M059J (cell line): Measurements from ENCODE around the gene PDE1C. TPM values are rescaled to one million over a fixed set of nuclear protein-coding genes. Genes with fewer than 3 reads are reported as not detected.
"Not testable (repeated sequence)": the region's sequence is repeated elsewhere in the genome, so short reads cannot be mapped to it uniquely, and the experiment has no call there.

ENCODE experiments used
- DNase-seq: peaks from one replicate; pipeline ENCODE4 v3.0.0-alpha.2; 2012; ENCODE audit warnings: low read depth
- total RNA-seq: library from RNA; depleted of rRNA; stranded (reverse); fragments of >200 nt; shearing (Covaris generic); gene quantifications from 2 replicates; pipeline ENCODE4 v1.2.3, GENCODE V29; 2014

Gene PDE1C
- total RNA-seq, 1 experiment from 2014 or later: 70.6 TPM

DNA sequence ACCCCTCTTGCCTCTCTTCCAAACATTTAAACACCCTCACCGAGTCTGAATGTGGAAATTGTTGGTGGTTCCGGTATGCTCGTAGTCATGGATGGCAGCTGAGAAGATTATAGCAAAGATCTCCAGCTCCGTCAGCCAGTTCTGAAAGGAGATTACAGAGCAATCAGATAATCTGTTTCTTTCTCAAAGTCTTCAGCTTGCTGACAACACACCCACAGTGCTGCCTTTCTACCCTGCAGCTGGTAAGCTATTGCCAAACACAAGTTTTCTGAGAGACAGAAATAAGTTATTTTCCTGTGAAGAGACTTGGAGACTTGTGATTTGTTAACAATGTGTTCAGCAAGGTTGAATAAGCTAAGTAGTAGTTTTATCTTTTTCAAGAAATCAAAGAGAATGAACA lies 219.6 kb downstream of the PDE1C start:
- DNase-seq: no peak

- DNase-seq: no peak
Observed at GRCh38 chr7:31850066-31850465, 220.1 kb downstream of the PDE1C start.

DNA sequence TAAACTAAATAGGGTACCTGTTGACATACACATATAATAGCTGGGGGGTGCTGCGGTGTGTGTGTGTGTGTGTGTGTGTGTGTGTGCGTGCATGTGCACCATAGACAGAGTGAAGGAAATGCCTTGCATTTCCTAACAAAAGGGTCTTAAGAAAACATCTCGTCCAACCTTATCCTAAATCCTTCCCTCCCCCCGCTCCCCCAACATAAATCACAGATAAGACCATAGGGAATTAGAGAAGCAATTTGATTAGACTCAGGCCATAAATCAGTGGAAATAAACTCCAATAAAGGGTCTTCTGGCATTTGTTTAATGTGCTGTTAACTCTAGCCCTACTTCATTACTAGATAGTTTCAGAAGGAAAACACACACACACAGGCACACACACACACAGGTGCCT lies 234.7 kb downstream of the PDE1C start:
- DNase-seq: no peak

DNA sequence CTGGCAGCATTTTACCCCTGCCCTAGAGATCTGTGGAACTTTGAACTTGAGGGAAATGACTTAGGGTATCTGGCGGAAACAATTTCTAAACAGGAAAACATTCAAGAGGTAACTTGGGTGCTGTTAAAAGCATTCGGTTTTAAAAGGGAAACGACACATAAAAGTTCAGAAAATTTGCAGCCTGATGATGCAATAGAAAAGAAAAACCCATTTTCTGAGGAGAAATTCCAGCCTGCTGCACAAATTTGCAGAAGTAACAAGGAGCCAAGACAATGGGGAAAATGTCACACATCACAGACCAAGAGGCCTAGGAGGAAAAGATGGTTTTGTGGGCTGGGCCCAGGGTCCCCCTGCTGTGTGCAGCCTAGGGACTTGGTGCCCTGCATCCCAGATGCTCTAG lies 236.6 kb downstream of the PDE1C start:
- DNase-seq: not testable (repeated sequence)

DNA sequence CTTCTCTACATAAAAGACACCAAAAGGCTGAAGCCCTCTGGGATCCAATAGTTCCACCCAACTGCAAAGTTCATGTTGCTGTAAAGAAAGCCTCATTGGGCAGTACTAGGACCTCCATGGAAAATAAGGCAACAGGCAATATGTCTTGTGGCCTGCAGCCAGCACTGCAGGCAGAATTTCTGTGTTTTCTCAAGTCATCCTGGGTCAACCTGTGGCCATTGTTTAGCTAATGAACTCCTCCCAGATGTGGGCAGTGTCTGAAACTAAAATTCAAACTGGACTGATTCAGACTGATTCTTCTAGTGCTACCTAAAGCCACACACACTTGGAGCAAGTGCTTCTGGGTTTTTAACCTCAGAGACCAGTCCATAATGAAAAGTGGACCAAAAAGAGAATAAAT lies 241.7 kb downstream of the PDE1C start:
- peak; percentile 26 for DNase-seq

GRCh38 chr7:31825576-31825975 lies 244.6 kb downstream of the PDE1C start:
- no peak for DNase-seq

DNA sequence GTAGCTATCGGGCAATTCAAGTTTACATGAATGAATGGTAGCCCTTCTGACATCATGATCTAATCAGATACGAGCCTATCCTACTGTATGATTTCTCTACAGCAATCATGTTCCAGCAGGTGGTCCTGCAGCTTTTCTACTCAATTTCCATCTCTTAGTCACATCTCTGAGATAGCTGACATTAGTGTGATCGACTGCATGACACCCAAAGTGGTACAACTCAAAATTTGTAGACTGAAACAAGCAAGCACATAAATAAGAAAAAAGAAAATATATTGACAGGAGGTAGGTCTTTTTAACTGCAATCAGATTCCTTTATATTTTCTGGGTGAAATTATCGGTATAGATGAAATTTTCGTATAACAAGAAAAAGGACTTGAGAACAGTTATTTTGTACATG lies 251.2 kb downstream of the PDE1C start:
- no peak for DNase-seq

DNA sequence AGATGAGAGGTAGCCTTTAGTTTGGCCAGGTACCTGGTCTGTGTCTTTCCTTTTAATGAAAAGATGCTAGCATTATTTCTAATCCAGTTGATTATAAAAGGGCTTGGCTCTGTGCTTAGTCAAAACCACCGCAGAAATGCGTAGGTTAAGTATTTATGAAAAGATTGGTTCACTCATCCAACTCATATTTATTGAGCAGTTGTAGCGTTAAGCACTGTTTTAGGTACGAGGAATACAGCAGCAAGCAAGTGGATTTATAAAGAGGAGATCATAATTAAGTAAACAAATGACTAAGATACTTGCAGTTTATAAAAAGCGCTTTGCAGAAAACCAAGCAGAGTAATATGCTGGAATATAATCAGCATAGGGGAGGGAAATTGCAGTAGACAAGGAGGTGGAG lies 253.4 kb downstream of the PDE1C start:
- no peak for DNase-seq

DNA sequence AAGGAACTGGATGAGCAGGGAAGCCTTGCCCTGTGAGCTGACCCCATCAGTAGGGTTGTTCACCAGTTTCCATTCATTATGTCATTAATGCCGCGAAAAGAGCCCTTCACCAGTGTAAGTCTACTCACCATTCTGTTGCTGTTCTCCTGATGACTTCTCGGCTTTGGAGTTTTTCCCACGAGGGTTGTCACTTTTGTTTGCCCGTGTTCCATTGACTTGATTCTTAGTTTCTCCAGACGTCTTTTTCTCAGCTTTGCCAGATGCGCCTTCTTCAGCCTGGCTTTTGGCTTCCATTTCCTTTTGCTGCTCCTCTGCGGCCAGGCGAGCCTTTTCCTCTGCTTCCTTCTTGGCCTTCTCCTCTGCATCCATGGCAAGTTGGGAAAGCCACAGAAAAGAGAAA lies 254.4 kb downstream of the PDE1C start:
- DNase-seq: peak; percentile 27

GRCh38 chr7:31814187-31814586 lies 256.0 kb downstream of the PDE1C start:
- DNase-seq: peak; percentile 18

DNA sequence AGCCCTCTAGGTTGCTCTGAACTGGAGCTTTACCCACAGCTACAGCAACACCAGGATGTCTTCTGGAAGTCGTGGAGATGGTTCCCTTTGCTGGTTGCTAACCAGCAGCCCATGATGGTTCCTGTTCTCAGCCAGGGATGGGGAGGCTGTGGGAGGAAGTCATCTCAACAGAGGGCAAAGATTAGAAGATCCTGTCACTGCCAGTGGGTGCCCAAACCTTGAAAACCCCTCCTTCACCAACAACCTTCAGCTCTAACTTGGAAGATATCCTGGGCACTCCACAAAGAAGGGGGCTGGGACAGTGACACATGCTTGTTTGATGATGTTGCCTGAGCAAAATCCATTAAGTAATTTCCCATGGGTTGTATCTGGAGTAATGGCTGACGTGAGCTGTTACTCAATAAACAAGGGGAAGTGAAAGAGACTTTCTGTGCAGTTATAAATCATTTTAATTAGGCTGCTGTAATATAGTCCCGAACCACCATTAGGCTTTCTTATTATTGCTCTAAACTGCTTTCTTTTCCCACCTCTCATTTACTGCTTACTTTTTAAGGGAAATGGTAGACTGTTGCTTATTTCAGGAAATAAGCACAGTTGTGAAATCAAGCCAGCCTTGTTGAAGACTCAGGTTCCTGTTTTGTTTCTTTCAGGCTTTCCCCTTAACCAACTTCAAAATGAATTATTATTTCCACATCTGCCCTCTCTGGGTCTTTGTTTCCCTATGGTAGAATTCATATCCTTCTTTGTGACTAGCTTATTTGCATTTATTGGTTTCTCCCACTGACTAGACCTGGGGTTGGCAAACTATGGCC lies 258.4 kb downstream of the PDE1C start:
- DNase-seq: peak; percentile 53

DNA sequence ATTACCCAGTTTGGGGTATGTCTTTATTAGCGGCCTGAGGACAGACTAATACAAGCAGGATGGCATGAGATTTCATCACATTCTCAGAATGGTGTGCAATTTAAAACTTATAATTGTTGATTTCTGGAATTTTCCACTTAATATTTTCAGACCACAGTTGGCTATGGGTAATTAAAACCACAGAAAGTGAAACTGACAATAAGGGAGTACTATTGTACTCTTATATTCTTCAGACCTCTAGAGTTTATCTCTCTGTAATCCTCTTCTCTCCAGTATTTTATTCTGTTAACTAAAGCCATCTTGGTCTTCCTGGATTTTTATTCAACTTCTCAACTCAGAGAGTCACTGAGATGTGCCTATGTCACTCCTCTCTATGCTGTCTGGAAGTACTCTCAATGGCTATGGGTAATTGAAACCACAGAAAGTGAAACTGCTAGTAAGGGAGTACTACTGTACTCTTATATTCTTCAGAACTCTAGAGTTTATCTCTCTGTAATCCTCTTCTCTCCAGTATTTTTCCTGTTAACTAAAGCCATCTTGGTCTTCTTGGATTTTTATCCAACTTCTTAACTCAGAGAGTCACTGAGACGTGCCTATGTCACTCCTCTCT lies 264.9 kb downstream of the PDE1C start:
- DNase-seq: no peak

GRCh38 chr7:31796375-31796774 lies 273.8 kb downstream of the PDE1C start:
- DNase-seq: no peak

GRCh38 chr7:31794851-31795344 lies 275.3 kb downstream of the PDE1C start:
- DNase-seq: no peak

DNA sequence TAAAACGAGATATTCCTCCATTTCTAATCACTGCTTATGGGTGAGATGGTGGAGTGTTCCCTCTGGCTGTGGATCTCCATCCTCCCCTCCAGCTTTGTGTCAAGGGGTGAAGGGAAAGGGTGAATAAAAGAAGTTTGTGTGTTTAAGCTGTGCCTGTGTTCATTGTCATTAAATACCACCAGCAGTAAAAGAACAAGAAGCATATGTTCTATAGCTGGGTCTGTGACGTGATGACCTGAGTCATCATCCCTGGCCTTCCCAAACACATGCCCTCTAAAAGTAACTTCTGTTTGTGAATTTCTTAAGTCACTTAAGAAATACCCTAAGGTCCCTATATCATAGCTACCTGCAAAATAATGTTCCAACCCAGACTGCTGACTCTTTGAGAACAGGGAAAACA lies 278.3 kb downstream of the PDE1C start:
- no peak for DNase-seq

- DNase-seq: peak; percentile 43
Observed at GRCh38 chr7:31788883-31789680, 281.1 kb downstream of the PDE1C start.

DNA sequence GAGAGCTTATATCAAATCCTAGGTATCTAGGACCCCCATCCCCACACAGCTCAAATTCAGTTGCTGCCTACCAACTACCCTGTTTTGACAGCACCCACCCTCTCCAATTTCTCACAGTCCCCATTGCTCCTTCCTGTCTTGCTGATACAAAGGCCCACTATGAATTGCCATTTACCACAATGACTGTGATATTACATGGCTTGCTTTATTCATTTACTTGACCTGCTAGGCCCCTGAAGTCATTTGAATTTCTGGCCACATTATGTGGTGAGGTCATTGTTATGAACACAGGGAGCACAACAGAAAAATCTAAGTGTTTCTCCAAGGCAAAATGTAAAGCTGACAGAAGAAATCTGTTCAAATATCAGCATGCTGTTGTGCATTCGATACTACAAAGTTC lies 281.8 kb downstream of the PDE1C start:
- peak; percentile 69 for DNase-seq

GRCh38 chr7:31786326-31786725 lies 283.9 kb downstream of the PDE1C start:
- DNase-seq: no peak

- DNase-seq: no peak
Observed at GRCh38 chr7:31785101-31785500, 285.1 kb downstream of the PDE1C start.

GRCh38 chr7:31783221-31783620 lies 287.0 kb downstream of the PDE1C start:
- no peak for DNase-seq

DNA sequence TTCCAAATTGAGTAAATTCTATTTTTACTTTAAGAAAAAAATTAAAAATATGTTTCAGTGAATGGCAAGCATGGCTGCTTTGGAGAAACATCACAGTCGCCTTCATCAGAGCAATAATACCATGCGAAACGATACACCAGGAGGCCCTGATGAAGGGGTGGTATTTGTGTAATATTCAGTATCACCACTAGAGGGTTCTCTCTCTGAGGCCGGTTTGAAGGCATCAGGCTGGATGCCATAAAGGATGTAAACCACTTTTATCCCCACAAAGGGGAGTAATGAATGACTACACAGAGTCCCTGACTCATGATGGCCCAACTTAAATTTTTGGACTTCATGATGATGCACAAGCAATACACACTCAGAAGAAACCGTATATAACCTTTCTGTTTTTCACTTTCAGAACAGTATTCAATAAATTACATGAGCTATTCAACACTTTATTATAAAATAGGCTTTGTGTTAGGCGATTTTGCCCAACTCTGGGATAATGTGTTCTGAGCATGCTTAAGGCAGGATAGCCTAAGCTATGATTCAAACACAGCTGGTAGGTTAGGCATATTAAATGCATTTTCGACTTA lies 287.7 kb downstream of the PDE1C start:
- peak; percentile 79 for DNase-seq

- DNase-seq: peak; percentile 24
Observed at GRCh38 chr7:31778296-31778695, 291.9 kb downstream of the PDE1C start.
